ENCODE data around the gene LRRC26.

Gene LRRC26

GRCh38 chr9:137199411-137200121 is 29.7 kb upstream of the LRRC26 start:
- DNase-seq, result no peak

- DNase-seq, result no peak
Observed at GRCh38 chr9:137198902-137199283, 29.0 kb upstream of the LRRC26 start.

GRCh38 chr9:137198051-137198901 is 28.4 kb upstream of the LRRC26 start:
- DNase-seq, result no peak

- DNase-seq, result no peak
Observed at GRCh38 chr9:137195525-137196220, 25.8 kb upstream of the LRRC26 start.

- no peak for DNase-seq
Observed at GRCh38 chr9:137194909-137195308, 25.1 kb upstream of the LRRC26 start.

- no peak for DNase-seq
Observed at GRCh38 chr9:137194388-137194787, 24.5 kb upstream of the LRRC26 start.

- DNase-seq, result no peak
Observed at GRCh38 chr9:137193771-137194170, 23.9 kb upstream of the LRRC26 start.

- DNase-seq, result no peak
Observed at GRCh38 chr9:137192859-137193258, 23.0 kb upstream of the LRRC26 start.

GRCh38 chr9:137192448-137192780 is 22.6 kb upstream of the LRRC26 start:
- DNase-seq, result no peak

- no peak for DNase-seq
Observed at GRCh38 chr9:137191691-137192447, 22.0 kb upstream of the LRRC26 start.

- DNase-seq, result no peak
Observed at GRCh38 chr9:137191245-137191644, 21.4 kb upstream of the LRRC26 start.

GRCh38 chr9:137190315-137190856 is 20.5 kb upstream of the LRRC26 start:
- DNase-seq, result no peak

- no peak for DNase-seq
Observed at GRCh38 chr9:137189297-137190295, 19.7 kb upstream of the LRRC26 start.

- peak; percentile 93 for DNase-seq
Observed at GRCh38 chr9:137188490-137189296, 18.8 kb upstream of the LRRC26 start, which contains the start of the genes ANAPC2 and SSNA1. Gene ANAPC2, minus strand, starts transcription at chr9:137188560. Its CDS starts 28 bp downstream, at chr9:137188532. Gene SSNA1, plus strand, starts transcription at chr9:137188676. Its CDS starts 51 bp downstream, at chr9:137188727.

- DNase-seq, result no peak
Observed at GRCh38 chr9:137188086-137188489, 18.2 kb upstream of the LRRC26 start.

- DNase-seq, result no peak
Observed at GRCh38 chr9:137187386-137187785, 17.5 kb upstream of the LRRC26 start.

- DNase-seq, result no peak
Observed at GRCh38 chr9:137186385-137186784, 16.5 kb upstream of the LRRC26 start.

- DNase-seq, result no peak
Observed at GRCh38 chr9:137185921-137186320, 16.1 kb upstream of the LRRC26 start.

GRCh38 chr9:137184881-137185660 is 15.2 kb upstream of the LRRC26 start:
- no peak for DNase-seq

Data from CD4-positive, alpha-beta T cell treated with Interleukin-21 for 1 hour (primary cell).